IMR-90 (cell line): ENCODE data around the gene LDB1. TPM values are rescaled to one million over a fixed set of nuclear protein-coding genes. Genes with fewer than 3 reads are reported as not detected.

Experiments used
- ATAC-seq: fragments of 200-7000 bp; cut with Tn5 transposase; 2 replicates; pipeline ENCODE4 v1.9.1; 2020; ENCODE audit warnings: low read depth, mild to moderate bottlenecking, moderate library complexity
- BruUV-seq: library from RNA; stranded (reverse); fragments of 400-500 nt; replicated peaks from 2 replicates; lab custom pipeline; 2021; lab: Mats Ljungman, UMichigan
- CTCF ChIA-PET: fragments of 300-600 bp; formaldehyde crosslinking; extraction: SDS; loops from one replicate; lab custom pipeline; 2021; ENCODE audit warnings: antibody characterized with exemption; lab: Yijun Ruan, JAX
- POLR2A ChIA-PET: fragments of 300-600 bp; sonication (Branson Sonifier 250); formaldehyde crosslinking; loops from one replicate; lab custom pipeline; 2022; ENCODE audit warnings: antibody characterized with exemption; ENCODE audit not compliant: unreplicated experiment; lab: Charles Lee
- DNase-seq: peaks from one replicate; pipeline ENCODE4 v3.0.0; 2013
- H2AFZ ChIP-seq: replicated peaks from 2 replicates; pipeline ENCODE3; 2013; ENCODE audit warnings: low read length, mild to moderate bottlenecking; ENCODE audit not compliant: poor library complexity
- H2AK5ac ChIP-seq: 2 replicates; pipeline ENCODE4 v1.6.1; 2013; ENCODE audit warnings: low read depth, low read length, inconsistent platforms
- H2AK9ac ChIP-seq: replicated peaks from 2 replicates; pipeline ENCODE3; 2013; ENCODE audit warnings: mild to moderate bottlenecking, low read depth, low read length, moderate library complexity; ENCODE audit not compliant: poor library complexity
- H2BK120ac ChIP-seq: 2 replicates; pipeline ENCODE4 v1.6.1; 2013; ENCODE audit warnings: low read depth, low read length, inconsistent platforms
- H2BK15ac ChIP-seq: 3 replicates; pipeline ENCODE4 v1.6.1; 2013; ENCODE audit warnings: low read depth, low read length, inconsistent platforms
- H2BK20ac ChIP-seq: 2 replicates; pipeline ENCODE4 v1.6.1; 2013; ENCODE audit warnings: low read depth, mild to moderate bottlenecking, inconsistent platforms, low read length, moderate library complexity
- H2BK5ac ChIP-seq: 2 replicates; pipeline ENCODE4 v1.6.1; 2013; ENCODE audit warnings: mild to moderate bottlenecking, low read depth, low read length, inconsistent platforms; ENCODE audit not compliant: poor library complexity, severe bottlenecking
- H3K14ac ChIP-seq: replicated peaks from 2 replicates; pipeline ENCODE4 v1.6.1; 2013; ENCODE audit warnings: low read depth, low read length, inconsistent platforms
- H3K18ac ChIP-seq: 2 replicates; pipeline ENCODE4 v1.6.1; 2013; ENCODE audit warnings: low read depth, low read length, control low read depth
- H3K23ac ChIP-seq: 2 replicates; pipeline ENCODE4 v1.6.1; 2013; ENCODE audit warnings: low read depth, low read length, inconsistent platforms
- H3K27ac ChIP-seq: 2 replicates; pipeline ENCODE4 v1.5.1; 2013; ENCODE audit warnings: mild to moderate bottlenecking, control low read depth, low read length; ENCODE audit not compliant: insufficient read depth
- H3K27me3 ChIP-seq: 2 replicates; pipeline ENCODE4 v1.6.1; 2013; ENCODE audit warnings: low read length; ENCODE audit not compliant: control insufficient read depth, insufficient read depth
- H3K36me3 ChIP-seq: 2 replicates; pipeline ENCODE4 v1.6.1; 2013; ENCODE audit warnings: low read length, mixed read lengths; ENCODE audit not compliant: control insufficient read depth, insufficient read depth
- H3K4ac ChIP-seq: 2 replicates; pipeline ENCODE4 v1.6.1; 2013; ENCODE audit warnings: low read depth, low read length, inconsistent platforms
- H3K4me1 ChIP-seq: 2 replicates; pipeline ENCODE4 v1.6.1; 2013; ENCODE audit warnings: low read length, mixed read lengths; ENCODE audit not compliant: control insufficient read depth, insufficient read depth
- H3K4me2 ChIP-seq: 2 replicates; pipeline ENCODE4 v1.6.1; 2013; ENCODE audit warnings: low read depth, mild to moderate bottlenecking, control low read depth, low read length, moderate library complexity
- H3K4me3 ChIP-seq: 2 replicates; pipeline ENCODE4 v1.5.1; 2013; ENCODE audit warnings: low read depth, mild to moderate bottlenecking, control low read depth, low read length, moderate library complexity; ENCODE audit not compliant: insufficient read depth
- H3K56ac ChIP-seq: 2 replicates; pipeline ENCODE4 v1.6.1; 2013; ENCODE audit warnings: low read length, inconsistent platforms; ENCODE audit not compliant: insufficient read depth; ENCODE audit errors: extremely low read depth
- H3K79me1 ChIP-seq, 2 experiments: 2 replicates each; pipeline ENCODE4 v1.6.1; 2013; ENCODE audit warnings: low read length in 2 of 2, inconsistent platforms in 1 of 2, low read depth in 1 of 2
- H3K9ac ChIP-seq: 2 replicates; pipeline ENCODE4 v1.6.1; 2013; ENCODE audit warnings: low read depth, low read length, control low read depth
- H3K9me1 ChIP-seq: 2 replicates; pipeline ENCODE4 v1.6.1; 2013; ENCODE audit warnings: low read length, inconsistent platforms; ENCODE audit not compliant: insufficient read depth
- H3K9me3 ChIP-seq: 2 replicates; pipeline ENCODE4 v1.6.1; 2013; ENCODE audit warnings: low read length; ENCODE audit not compliant: control insufficient read depth, insufficient read depth
- H4K20me1 ChIP-seq: 2 replicates; pipeline ENCODE4 v1.6.1; 2013; ENCODE audit warnings: low read length, inconsistent platforms; ENCODE audit not compliant: insufficient read depth
- H4K5ac ChIP-seq: 2 replicates; pipeline ENCODE4 v1.6.1; 2013; ENCODE audit warnings: mild to moderate bottlenecking, low read depth, low read length, control low read depth
- H4K8ac ChIP-seq, 2 experiments: 2 replicates each; pipeline ENCODE4 v1.6.1; 2013; ENCODE audit warnings: low read depth in 2 of 2, low read length in 2 of 2, control low read depth in 1 of 2, inconsistent platforms in 1 of 2
- H4K91ac ChIP-seq: 2 replicates; pipeline ENCODE4 v1.6.1; 2013; ENCODE audit warnings: low read depth, low read length, inconsistent platforms; ENCODE audit not compliant: insufficient read depth
- CEBPB ChIP-seq: IDR thresholded peaks from 2 replicates; pipeline ENCODE4 v1.6.1; 2012; ENCODE audit warnings: low read depth, low read length, improper control_type of control experiment
- CHD1 ChIP-seq: IDR thresholded peaks from 2 replicates; pipeline ENCODE4 v1.6.1; 2012; ENCODE audit warnings: low read depth, low read length, improper control_type of control experiment
- FOS ChIP-seq: fragments of 150-350 bp; IDR thresholded peaks from 2 replicates; pipeline ENCODE4 v1.6.1; 2016; ENCODE audit warnings: low read depth, low read length
- MAZ ChIP-seq: IDR thresholded peaks from 2 replicates; pipeline ENCODE4 v1.6.1; 2012; ENCODE audit warnings: low read depth, mild to moderate bottlenecking, low read length, improper control_type of control experiment, moderate library complexity, borderline replicate concordance
- NFE2L2 ChIP-seq: fragments of 150-350 bp; IDR thresholded peaks from 2 replicates; pipeline ENCODE4 v1.6.1; 2016; ENCODE audit warnings: low read depth, mild to moderate bottlenecking, low read length
- RAD21 ChIP-seq: IDR thresholded peaks from 2 replicates; pipeline ENCODE4 v1.6.1; 2012; ENCODE audit warnings: low read length, improper control_type of control experiment
- RCOR1 ChIP-seq: IDR thresholded peaks from 2 replicates; pipeline ENCODE4 v1.6.1; 2012; ENCODE audit warnings: mild to moderate bottlenecking, low read length, improper control_type of control experiment; ENCODE audit not compliant: insufficient replicate concordance
- WGBS, 2 experiments: methylation state at CpG; one replicate each; pipeline versions ENCODE4 v1.1.5 to v1.1.7; 2013; ENCODE audit warnings: missing lambda C conversion rate in 2 of 2; ENCODE audit not compliant: insufficient read length in 1 of 2; ENCODE audit errors: extremely low coverage in 2 of 2; 5-methylcytosine and 5-hydroxymethylcytosine counted together
- dilution Hi-C: fragments of 300-500 bp; cut with HindIII; formaldehyde crosslinking; loops from one replicate; pipeline ENCODE4 v1.14.3; 2018; ENCODE audit warnings: low sequenced_read_pairs; ENCODE audit not compliant: unreplicated experiment
- in situ Hi-C: fragments of 300-500 bp; cut with MboI; formaldehyde crosslinking; loops from 3 replicates; pipeline ENCODE4 v1.14.3; 2019; ENCODE audit warnings: low sequenced_read_pairs, inconsistent platforms, mixed read lengths
- intact Hi-C: fragments of 100-400 bp; cut with micrococcal nuclease; formaldehyde crosslinking; loops from 2 replicates; pipeline ENCODE4 v1.10.0; 2022
- polyA plus RNA-seq, 3 experiments: library from polyadenylated mRNA; depleted of rRNA; stranded (reverse); fragments of >200 nt; gene quantifications; 2 replicates each; pipeline ENCODE4 v1.2.3, GENCODE V29; 2012; ENCODE audit warnings: low replicate concordance in 1 of 3
- total RNA-seq: library from RNA; depleted of rRNA; stranded (reverse); fragments of >200 nt; gene quantifications from 2 replicates; pipeline ENCODE4 v1.2.3, GENCODE V29; 2012

The LDB1 gene
- total and polyA plus RNA-seq, 2 of the 4 experiments (the other 2 are of a cell fraction) = 47.9 to 92.4 TPM

GRCh38 chr10:102102421-102102820, 17.7 kb downstream of the LDB1 start:
- no peaks in the 10 kb centered on the region for H3K4me1 ChIP-seq
- H2AK5ac ChIP-seq = no peak overlapping the region
- no peak overlapping the region for H2BK20ac ChIP-seq
- no peak overlapping the region for H3K9ac ChIP-seq
- H2BK5ac ChIP-seq = no peak overlapping the region
- no peak overlapping the region for H4K91ac ChIP-seq
- no peak overlapping the region for H3K4me3 ChIP-seq
- H2BK15ac ChIP-seq = no peak overlapping the region
- peaks cover 23% of the 10 kb centered on the region for H3K9me1 ChIP-seq
- no peaks in the 10 kb centered on the region for H3K27me3 ChIP-seq
- ChIA-PET POLR2A (interaction anchor here (0.6 kb wide), 1 partner anchor 410 kb away, joined by 12 read pairs; no protein-coding TSS in a partner anchor), CTCF (interaction anchor here (0.7 kb wide), 1 partner anchor 28 kb away, joined by 3 read pairs; no protein-coding TSS in a partner anchor)
- intact Hi-C loops (no loop called here), dilution Hi-C loops (no loop called here), in situ Hi-C loops (no loop called here)
- no peak overlapping the region for H2AK9ac ChIP-seq
- no peak overlapping the region for H4K8ac ChIP-seq
- H4K20me1 ChIP-seq = peaks cover 25% of the 10 kb centered on the region; the same call in 1 of the 2 replicates
- H3K9me3 ChIP-seq = no peaks in the 10 kb centered on the region
- no TSS peak for BruUV-seq
- H2AFZ ChIP-seq = no peak overlapping the region
- peaks cover 6 to 26% of the 10 kb centered on the region in 2 experiments; a peak in 3 of 4 replicates for H3K79me1 ChIP-seq
- TF ChIP-seq CEBPB (no peak), RCOR1 (no peak), NFE2L2 (no peak), MAZ (no peak), CHD1 (no peak), RAD21 (no peak), FOS (no peak)
- H3K27ac ChIP-seq = no peak overlapping the region
- no peak overlapping the region for H3K4ac ChIP-seq
- H2BK120ac ChIP-seq = no peak overlapping the region
- H3K36me3 ChIP-seq = peaks cover 40% of the 10 kb centered on the region
- DNase-seq (no peak), ATAC-seq (no peak; the same call in 1 of the 2 replicates)
- no peak overlapping the region for H3K18ac ChIP-seq
- no peak overlapping the region for H4K5ac ChIP-seq
- H3K4me2 ChIP-seq = no peak overlapping the region
- H3K56ac ChIP-seq = no peak overlapping the region
- no peak overlapping the region for H3K14ac ChIP-seq
- WGBS, 2 experiments = no CpG with 5 or more reads among the region's 1 CpG
- H3K23ac ChIP-seq = no peak overlapping the region
